Head of caudate nucleus (tissue), 42 donors: ENCODE measurements around the gene APOA1.

Experiments
- DNase-seq, 42 donors: peaks; one replicate each; pipeline versions ENCODE4 v3.0.0 to v3.0.0-alpha.2; 2020 to 2021; ENCODE audit warnings: mixed read lengths in 7 of 42
- intact Hi-C: fragments of 100-400 bp; cut with DNase I; formaldehyde crosslinking; loops from one replicate; pipeline ENCODE4 v1.15.0; 2022

The APOA1 gene

DNA sequence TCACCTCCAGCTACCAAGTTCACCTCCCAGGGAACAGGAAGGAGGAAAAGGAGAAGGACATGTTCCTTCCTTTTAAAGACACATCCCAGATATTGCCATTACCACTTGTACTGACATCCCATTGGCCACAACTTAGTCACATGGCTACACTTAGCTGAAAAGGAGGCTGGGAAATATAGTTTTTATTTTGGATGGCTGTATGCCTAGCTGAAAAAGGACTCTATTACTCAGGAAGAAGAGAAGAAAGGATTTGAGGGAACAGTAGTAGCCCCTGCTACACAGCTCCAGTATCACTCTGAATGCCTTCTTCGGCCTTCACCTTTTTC lies 43.7 kb downstream of the APOA1 start:
- intact Hi-C loops = no loop called here
- no peak for DNase-seq

DNA sequence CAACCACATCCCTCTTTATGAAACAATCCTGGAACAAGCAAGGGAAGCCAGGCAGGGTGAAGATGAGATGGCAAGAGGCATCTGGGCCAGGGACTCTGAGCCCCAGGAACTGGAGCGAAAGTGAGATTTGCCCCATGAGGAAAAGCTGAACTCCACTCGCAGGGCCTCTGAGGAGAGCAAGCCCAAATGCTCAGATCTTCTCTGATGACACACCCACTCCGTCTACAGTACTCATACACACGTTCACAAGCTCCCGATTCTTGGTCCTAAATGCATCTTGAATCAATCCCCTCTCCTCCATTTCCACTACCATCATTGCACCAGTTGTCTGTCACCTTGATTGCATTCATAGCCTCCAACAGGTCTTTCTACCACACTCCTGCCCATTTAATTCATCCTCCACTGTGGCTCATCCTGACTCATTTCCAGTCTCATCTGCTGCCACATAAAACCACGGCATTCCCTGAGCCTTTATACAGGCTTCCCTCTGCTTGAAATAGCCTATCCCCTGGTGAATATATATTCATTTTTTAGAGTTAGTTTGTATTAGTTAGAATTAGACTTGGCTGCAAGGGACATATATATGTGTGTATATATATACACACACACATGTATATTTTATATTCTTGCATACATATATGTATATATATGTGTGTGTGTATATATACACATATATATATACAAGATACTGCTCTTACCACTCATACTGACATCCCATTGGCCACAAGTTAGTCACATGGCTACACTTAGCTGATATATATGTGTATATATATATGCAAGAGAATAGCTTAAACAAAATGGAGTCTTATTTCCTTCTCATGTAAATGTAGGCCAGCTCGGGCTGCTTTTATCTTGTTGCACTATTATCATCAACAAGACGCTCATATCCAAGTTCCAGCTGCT lies 44.3 kb downstream of the APOA1 start:
- no peak for DNase-seq
- intact Hi-C loops = no loop called here

DNA sequence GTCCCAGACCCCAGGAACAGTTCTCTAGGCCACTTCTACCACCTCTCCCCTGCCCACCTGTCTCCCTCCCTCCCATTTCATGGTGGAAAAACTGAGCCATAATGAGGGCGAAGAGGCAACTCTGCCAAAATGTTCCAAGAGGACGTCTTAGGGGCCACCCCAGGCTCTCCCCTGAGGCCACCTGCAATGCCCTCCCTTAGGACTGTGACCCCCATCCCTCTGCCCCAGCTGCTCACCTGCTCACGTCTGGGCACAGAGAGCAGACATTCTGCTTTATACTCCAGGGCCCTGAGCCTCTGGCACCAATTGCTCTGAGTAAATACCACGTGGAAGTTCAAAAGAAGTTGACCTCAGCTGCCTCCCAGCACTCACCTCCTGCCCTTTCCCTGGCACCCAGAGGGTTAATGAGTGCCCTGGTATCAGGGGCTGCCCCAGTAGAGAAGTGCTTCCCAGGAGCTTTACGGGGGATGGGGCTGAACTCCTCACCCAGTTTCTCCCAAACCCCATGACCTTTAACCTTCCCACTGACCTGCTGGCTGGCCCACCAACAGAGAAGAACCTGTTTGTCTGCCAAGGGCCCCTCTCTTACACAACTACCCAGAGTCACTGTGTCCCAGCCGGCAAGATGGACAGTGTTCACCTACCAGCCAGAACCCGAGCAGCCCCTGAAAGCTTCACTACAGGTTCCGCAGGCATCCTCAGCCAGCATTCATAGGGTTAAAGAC lies 45.1 kb downstream of the APOA1 start:
- DNase-seq = no peak
- intact Hi-C loops = no loop called here

DNA sequence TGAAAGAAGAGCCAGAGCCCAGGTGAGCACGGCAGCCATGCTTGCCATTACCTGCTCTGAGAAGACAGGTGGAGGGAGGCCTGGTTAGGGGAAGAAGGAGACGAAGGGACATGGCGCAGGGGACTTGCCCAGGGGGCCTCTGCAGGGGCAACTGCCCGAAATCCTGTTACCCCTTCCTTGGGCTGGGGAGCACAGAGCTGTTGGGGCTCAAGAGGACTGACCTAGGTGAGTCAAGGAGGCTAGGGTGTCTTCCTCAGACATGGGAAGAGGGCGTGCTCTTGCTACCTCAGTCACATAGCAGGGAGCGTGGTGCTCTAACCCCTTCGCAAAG lies 45.6 kb downstream of the APOA1 start, which contains the start of gene APOA5:
Gene APOA5, minus strand, starts transcription at position 67 of the 331 bp plus-strand sequence. Its CDS starts 19 bp downstream, at position 48.
- intact Hi-C loops = no loop called here
- no peak for DNase-seq

- intact Hi-C loops = no loop called here
- DNase-seq = peak; percentile 55 to 95 (median 86)
These were observed 46.2 kb downstream of the APOA1 start for GRCh38 chr11:116791002-116791812.

DNA sequence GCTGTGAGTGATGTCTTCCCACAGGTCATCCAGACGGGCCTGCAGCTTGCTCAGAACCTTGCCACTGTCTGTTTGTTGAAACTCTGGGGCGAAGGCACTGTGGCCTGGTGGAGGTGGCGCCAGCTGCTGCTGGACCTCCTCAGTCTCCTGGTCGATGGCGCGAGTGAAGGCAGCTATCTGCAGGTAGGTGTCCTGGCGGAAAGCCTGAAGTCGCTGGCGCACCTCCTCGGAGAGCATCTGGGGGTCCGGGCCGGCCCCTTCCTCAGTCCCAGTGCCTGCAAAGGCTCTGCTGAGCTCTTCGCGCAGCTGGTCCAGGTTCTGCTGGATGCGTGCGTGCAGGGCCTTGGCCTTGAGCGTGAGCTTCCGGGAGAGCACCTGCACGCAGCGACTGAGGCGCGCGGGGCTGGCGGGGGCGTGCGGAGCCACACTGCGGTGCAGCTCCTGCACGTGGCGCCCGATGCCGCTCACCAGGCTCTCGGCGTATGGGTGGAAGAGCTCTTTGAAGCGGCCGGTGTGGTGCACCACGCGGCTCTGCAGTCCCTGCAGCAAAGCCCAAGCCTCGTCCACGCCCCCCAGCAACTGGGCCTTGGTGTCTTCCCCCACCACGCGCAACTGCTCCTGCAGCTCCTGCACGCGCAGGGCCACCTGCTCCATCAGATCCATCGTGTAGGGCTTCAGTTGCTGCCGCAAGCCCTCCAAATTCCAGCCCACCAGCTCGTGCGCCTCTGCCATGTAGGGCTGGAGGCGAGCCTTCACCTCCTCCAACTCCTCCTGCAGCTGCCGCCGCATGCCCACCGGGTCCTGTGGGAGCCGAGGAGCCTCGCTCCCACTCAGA lies 47.0 kb downstream of the APOA1 start:
- no peak for DNase-seq
- intact Hi-C loops = no loop called here

DNA sequence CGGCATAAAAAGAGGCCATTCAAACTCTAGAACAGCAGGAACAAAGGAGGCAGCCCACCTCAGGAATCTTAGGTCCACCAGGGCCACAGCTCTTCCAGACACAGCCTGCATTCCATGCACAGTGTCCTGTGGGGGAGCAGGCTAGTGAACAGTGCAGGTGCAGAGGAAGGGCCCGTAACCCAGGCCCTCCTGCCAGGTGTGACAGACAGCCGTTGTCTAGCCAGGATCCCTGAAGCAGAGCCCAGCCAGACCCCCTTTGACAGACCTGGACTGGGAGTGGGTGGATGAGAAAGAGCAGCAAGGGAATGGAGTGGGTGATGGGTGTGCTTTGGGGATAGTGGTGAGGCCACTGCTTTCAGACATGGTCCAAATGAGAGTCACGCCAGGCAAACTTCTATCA lies 48.4 kb downstream of the APOA1 start:
- no peak for DNase-seq
- intact Hi-C loops = loop anchor here (2.0 to 5.0 kb wide), 2 partner anchors 320 to 443 kb away; partner anchors contain the start of genes PCSK7 and RNF214

DNA sequence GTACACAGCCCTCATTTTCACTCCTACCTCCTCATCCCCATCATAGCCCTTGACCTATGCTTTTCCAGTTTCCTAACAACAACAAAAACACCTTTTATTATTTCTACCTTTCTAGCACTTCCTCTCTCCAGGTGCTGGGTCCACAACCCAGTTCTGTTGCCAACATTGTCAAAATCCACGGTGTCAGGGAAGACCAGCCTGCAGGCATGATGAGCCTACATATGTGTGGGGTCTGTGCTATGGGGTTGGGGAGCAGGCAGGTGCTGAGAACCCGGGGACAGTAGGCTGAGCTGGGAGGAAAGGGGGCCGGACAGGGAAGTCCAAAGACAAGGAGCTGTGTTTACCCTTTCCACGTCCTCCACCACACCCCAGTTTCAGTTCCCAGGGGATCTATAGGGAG lies 48.9 kb downstream of the APOA1 start:
- intact Hi-C loops = loop anchor here (2.0 to 5.0 kb wide), 2 partner anchors 320 to 444 kb away; partner anchors contain the start of genes PCSK7 and RNF214
- no peak for DNase-seq

- DNase-seq = peak; percentile 77 to 95 (median 89)
- intact Hi-C loops = loop anchor here (2.0 to 5.0 kb wide), 2 partner anchors 321 to 444 kb away; partner anchors contain the start of genes PCSK7 and RNF214
These were observed 49.5 kb downstream of the APOA1 start, which contains the start of gene ZPR1 for GRCh38 chr11:116787786-116788486. ZPR1 (minus strand) TSS chr11:116788023; CDS start chr11:116787990, 33 bp downstream.

GRCh38 chr11:116787436-116787785 lies 50.0 kb downstream of the APOA1 start:
- DNase-seq = peak in 4 of 42 donors; percentile 5 to 54 (median 22)
- intact Hi-C loops = loop anchor here (5.0 kb wide), 1 partner anchor 445 kb away; the partner anchor contains the start of genes PCSK7 and RNF214

- no peak for DNase-seq
- intact Hi-C loops = loop anchor here (5.0 kb wide), 1 partner anchor 445 kb away; the partner anchor contains the start of genes PCSK7 and RNF214
These were observed 50.5 kb downstream of the APOA1 start for GRCh38 chr11:116786966-116787365.

GRCh38 chr11:116786326-116786725 lies 51.1 kb downstream of the APOA1 start:
- no peak for DNase-seq
- intact Hi-C loops = loop anchor here (5.0 kb wide), 1 partner anchor 446 kb away; the partner anchor contains the start of genes PCSK7 and RNF214
